Measurements from ENCODE around the gene CCL28.
"Not testable (repeated sequence)": the region's sequence is repeated elsewhere in the genome, so short reads cannot be mapped to it uniquely, and the experiment has no call there.

CCL28 gene

DNA sequence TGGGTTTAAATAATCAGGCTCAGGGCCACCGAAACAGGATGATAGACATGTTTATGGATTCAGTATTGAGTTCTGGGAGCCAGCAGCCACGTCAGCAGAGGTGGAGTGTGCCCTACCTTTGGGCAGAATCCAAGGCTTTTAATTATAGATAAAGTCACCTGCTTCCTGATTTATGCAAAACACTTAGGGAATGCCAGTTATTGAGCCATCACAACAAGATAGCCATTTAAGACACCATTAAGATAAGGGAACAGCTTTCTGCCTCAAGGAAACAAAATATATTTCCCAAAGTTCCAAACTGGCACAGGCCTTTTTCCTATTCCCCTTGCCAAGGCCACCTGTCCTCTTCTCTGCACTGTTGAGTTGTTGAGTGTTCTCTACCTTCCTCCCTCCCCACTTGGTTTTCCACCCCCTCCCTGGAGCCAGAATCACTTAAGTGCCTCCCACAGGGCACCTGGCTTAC is 2.4 kb downstream of the CCL28 start:
- no peak for DNase-seq

DNA sequence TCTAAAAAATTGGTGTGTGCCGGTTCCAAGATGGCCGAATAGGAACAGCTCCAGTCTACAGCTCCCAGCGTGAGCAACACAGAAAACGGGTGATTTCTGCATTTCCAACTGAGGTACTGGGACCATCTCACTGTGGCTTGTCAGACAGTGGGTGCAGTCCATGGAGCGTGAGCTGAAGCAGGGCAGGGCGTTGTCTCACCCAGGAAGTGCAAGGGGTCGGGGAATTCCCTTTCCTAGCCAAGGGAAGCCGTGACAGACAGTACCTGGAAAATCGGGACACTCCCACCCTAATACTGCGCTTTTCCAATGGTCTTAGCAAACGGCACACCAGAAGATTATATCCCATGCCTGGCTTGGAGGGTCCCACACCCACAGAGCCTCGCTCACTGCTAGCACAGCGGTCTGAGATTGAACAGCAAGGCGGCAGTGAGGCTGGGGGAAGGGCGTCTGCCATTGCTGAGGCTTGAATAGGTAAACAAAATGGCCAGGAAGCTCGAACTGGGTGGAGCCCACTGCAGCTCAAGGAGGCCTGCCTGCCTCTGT is 9.6 kb downstream of the CCL28 start:
- not testable (repeated sequence) for DNase-seq

DNA sequence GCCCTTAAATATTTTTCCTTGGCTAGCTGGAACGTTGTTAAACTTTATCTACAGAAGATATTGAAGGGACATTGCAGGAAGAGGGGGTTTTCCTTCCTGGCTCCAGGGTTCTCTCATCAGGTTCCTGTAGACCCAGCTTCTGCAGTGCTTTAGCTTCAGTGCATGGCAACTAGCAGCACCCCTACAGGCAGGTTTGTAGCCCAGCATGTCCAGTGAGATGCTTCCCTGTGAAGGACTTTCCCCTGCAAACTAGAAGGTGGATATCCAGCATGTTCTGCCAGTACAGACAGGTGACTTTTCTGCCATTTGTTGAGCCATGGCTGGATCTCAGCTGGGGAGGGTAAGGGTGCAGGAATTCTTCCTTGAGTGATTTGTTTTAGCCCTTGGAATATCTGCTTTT is 10.4 kb downstream of the CCL28 start:
- DNase-seq = no peak

DNA sequence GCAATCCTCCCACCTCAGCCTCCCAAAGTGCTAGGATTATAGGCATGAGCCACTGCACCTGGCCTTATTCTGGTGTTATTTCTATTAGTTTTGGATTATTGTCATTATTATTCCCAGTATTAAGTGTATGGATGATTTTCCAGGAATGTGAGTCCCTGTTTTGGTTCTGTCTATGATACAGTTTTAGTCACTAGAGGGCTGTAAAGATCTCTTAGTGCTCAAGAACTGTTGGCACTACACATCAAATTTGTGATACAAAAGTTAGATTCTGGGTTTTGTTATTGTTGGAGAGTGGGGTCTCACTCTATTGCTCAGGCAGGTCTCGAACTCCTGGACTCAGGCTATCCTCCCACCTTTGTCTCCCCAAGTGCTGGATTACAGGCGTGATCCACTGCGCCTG is 12.1 kb downstream of the CCL28 start:
- no peak for DNase-seq

DNA sequence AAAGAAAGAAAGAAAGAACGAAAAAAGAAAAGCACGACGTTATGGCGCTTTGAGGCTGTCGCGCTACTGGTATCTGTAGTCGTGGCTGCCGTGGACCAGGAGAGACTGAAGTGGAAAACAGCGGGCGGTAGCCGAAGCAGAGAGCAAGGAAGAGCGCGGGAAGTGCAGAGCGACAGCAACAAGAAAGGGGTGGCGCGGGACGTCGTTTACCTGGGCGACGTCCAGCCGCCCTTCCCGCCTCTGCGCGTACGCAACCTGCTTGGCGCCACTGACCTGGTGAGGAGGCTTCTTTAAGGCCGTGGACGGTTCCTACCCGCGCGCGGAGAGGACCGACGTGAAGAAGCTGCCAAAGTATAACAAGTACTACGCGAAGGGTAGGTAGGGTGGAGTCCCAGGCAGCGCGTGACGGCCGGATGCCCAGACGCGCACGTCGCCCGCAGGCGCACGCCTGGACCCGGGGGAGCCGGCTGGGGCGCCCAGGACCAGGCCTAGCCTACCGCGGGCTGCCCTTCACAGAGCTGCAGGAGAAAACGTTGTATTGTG is 15.4 kb downstream of the CCL28 start:
- DNase-seq = peak; percentile 88

DNA sequence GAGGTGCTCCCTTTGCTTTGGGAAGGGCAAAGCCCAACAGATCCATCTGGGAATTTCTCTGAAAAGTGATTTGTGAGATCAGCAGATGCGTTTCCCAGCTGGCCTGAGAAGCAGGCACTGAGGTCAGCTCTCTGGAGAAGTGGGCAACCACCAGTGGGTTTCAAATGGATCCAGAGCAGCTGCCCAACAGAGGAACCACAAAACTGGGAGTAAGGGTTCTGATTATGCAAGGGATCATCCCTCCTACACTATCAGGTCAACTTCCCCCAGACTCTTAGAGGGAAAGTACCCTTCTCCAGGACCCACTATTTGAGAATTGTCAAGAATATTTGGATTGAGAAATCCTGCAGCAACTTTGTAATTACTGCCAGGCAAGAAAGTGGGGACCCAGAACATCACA is 21.7 kb downstream of the CCL28 start:
- no peak for DNase-seq

DNA sequence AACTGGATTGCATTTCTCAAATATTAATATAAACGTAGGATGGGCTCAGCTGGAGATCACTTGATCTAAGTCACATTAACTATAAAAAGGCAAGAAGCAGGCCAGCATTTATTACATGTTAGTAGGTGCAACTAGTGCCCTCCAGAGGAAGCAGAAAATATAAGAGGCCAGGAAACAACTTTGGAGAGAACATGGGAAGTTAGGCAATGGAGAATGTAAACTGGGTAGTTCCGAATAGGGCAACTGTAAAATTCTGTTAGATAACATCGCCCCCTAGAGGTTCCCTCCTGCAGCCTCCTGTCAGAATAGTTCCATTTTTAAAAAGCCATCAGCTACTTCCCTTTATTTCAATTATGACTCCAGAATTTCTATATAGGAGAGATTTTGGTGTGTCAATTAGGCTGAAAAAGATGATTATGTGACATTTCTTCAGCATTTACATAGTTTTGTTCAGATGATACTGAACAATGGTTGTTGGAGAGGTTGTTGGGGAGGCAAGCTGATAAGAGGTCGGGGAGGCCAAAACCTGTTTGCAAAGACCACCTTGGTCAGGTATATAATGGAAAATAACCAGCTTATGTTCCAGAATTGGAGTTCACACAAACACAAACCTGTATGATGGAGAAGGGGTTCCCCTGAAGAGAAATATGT is 22.4 kb downstream of the CCL28 start:
- DNase-seq = no peak

DNA sequence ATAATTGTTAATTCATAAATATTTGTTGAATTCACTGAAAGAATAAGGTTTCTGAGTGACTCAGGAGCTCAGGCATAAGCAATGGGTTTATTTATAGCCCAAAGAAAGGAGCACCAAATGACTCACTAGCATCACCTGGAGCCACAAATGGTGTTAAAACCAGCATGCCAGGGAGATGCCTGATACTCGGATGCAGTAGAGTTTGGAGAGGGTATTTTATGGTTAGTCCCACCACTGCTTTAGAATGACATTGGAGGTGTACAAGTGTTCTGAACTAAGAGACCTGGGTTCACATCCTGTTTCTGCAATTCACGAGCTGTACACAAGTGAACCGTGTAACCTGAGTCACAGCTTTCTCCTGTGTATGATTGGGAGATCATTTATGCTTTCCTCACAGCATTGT is 25.2 kb downstream of the CCL28 start:
- no peak for DNase-seq

DNA sequence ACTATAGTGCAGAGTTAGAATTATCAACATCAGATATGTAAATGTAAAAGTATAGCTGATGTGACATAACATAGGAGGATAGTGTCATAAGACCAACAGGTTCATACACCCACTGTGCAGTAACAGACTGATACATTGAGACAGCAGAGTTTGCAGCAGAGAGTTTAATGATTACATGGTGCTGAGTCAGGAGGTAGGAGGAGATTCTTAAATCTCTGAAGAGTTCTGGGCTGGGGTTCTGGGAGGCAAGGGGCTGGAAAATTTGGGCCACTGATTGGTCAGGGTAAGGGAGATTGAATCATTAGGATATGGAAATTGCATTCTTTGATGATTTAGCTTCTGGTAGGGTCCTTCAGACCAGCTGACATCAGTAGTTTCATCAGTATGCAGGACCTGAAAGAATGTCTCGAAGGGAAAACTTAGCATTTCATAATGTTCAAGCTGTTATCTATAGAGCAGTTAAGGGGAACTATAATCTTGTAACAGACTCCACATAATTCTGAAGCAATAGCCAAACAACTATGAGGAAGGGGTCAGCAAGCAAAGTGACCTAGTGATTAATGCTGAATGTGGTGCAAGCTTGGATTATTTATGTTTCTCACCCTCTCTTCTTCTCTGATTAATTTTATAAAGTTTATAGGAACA is 35.6 kb downstream of the CCL28 start:
- no peak for DNase-seq

DNA sequence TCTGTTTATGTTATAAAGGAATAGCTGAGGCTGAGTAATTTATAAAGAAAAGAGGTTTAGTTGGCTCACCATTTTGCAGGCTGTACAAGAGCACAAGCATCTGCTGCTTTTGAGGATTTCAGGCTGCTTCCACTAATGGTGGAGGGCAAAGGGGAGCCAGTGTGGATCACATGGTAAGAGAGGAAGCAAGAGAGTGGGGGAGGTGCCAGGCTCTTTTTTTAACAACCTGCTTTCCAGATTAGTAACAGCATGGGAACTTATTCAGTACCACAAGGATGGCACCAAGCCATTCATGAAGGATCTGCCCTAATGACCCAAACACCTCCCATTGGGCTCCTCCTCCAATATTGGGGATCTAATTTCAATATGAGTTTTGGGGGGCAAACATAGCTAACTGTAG is 40.4 kb downstream of the CCL28 start:
- no peak for DNase-seq

DNA sequence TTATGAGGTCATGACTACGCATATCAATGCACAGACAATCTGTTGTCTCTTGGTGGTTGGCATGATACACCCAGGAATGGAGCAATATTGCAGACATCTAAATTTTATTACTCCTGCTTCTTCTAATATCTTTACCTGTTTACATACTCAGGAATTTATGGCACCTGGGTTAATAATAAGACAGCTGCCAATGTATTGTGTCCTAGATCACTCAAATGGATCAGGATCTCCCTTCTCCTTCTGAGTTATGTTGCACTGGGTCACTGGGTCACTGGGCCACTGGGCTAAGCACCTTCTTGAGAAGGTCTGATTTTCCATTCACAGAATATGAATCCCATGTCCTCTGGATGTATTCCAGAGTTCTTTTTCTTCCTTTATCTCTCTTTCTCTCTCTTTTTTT is 41.8 kb downstream of the CCL28 start:
- no peak for DNase-seq

DNA sequence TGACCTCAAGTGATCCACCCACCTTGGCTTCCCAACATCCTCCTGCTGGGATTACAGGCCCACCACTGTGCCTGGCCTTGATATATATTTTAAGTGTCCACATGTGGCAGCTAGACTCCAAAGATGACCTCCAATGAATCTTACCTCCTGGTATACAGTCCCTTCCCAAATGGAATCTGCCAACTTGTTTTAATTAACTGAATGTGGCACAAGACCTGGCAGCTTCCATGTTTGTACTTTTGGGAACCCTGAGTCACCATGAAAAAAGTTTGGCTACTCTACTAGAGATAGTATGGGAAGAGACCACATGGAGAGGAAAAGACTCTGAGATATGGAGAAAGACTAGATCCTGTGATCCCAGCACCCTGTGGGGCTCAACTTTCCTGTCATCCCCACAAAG is 42.5 kb downstream of the CCL28 start:
- DNase-seq = no peak

DNA sequence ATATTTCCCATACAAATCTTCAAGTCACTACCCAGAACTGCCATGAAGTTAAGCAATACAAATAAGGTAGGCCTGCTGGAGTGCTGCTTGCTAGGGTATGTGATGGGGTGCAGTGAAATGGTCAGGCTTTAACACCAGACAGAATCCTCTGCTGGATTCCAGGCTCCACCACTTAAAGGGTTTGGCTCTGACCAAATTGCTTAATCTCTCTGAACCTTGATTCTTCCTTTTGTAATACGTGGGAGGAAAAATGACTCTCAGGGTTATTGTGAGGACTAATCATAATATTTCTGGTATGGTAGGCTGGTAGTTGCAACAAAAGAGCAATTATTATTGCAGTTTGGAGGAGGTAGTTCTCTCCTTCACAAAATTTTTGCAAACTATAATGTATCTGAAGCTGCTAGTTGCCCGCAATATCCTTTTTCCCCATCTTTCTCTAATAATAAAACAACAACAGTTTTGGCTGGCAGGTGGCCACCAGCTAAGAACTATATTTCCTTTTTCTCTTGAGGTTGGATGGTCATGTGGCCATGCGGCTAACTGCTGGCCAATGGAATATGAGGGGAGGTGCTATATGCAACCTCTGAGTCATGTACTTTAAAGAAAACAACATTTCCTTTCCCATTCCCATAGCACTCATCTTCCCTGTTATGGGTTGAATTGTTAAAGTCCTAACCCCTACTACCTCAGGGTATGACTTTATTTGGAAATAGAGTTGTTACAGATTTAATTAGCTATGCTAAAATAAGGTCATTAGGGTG is 44.1 kb downstream of the CCL28 start:
- DNase-seq = no peak

DNA sequence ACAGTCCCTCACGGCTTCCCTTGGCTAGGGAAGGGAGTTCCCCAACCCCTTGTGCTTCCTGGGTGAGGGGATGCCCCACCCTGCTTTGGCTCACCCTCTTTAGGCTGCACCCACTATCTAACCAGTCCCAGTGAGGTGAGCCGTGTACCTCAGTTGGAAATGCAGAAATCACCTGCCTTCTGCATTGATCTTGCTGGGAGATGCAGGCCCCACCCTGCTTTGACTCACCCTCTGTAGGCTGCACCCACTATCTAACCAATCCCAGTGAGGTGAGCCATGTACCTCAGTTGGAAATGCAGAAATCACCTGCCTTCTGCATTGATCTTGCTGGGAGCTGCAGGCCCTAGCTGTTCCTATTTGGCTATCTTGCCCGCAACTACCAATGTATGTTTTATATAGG is 44.7 kb downstream of the CCL28 start:
- DNase-seq = no peak

DNA sequence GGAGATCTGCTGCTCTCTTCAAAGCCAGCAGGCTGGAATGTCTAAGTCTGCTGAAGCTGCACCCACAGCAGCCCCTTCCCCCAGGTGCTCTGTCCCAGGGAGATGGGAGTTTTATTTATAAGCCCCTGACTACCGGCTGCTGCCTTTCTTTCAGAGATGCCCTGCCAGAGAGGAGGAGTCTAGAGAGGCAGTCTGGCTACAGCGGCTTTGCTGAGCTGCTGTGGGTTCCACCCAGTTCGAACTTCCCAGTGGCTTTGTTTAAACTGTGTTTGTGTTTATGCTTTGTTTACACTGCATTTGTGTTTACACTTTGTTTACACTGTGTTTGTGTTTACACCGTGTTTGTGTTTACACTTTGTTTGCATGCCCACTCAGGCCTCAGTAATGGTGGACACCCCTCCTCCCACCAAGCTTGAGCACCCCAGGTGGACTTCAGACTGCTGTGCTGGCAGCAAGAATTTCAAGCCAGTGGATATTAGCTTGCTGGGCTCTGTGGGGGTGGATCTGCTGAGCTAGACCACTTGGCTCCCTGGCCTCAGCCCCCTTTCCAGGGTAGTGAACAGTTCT is 45.4 kb downstream of the CCL28 start:
- DNase-seq = not testable (repeated sequence)

DNA sequence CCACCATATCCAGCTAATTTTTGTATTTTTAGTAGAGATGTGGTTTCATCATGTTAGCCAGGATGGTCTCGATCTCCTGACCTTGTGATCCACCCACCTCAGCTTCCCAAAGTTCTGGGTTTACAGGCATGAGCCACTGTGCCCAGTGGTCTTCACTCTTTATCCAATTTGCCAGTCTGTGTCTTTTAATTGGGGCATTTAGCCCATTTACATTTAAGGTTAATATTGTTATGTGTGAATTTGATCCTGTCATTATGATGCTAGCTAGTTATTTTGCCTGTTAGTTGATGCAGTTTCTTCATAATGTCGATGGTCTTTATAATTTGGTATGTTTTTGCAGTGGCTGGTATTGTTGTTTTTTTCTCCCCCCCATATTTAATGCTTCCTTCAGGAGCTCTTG is 47.0 kb downstream of the CCL28 start:
- not testable (repeated sequence) for DNase-seq

DNA sequence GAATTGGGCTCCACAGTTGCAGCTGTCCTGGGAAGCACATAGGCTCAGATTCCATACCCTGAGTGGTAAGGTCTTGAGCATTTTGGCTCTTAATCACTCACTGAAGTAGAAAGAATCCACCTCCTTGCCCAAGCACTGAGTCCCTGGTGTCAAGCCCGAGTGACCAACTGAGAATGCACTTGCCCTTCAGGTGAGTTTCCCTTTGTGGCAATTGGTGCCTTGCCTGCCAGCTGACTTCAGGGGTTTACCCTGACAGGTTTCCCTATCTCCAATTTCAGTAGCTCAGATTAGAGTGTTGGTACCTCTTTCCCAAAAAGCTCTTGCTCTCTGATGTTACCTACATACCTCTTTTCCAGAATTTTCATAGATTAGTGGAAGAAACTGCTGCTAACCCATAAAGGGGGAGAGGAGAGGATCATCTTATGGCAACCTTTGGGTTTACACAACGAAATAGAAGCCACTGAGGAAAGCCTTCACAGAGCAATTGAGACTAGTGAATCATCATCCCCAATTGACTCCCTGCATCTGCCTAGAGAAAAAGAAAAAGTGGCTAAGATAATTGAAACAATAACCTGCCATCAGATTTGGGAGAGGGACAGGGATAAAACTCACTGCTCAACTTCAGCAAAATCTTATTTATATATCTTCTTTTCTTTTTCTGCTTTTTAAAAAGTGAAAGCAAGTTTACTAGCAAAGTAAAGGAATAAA is 48.6 kb downstream of the CCL28 start:
- DNase-seq = no peak

DNA sequence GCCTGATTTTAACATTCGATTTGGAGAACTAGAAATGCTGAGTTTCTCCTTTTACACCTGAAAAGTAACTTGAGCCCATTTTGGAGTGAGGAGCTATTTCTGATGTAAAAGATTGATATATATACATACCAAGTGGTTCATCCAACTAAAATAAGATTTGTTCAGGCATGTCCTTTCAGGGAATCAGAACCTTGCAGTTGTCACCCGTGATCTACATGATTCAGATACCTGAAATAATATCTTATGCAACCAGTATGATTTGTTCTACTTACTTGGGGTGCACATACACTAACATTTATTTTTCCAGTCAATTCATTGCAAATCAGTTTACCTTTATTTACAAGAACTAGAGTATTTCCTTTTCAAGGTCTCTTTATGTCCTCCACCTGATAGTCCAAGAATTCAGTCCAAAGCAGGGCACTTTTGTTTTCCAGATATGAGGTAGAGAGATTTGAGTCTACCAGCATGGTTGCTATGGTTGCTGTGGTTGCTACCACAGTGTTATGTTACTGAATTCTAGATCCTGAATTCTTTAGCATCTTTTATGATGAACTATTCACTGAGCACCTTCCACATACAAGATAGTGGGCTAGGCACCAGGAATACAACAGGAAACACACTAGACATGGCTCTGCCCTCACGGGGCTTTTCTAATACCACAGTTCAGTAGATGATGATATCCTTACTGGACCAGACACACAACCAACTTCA is 49.3 kb downstream of the CCL28 start:
- no peak for DNase-seq

DNA sequence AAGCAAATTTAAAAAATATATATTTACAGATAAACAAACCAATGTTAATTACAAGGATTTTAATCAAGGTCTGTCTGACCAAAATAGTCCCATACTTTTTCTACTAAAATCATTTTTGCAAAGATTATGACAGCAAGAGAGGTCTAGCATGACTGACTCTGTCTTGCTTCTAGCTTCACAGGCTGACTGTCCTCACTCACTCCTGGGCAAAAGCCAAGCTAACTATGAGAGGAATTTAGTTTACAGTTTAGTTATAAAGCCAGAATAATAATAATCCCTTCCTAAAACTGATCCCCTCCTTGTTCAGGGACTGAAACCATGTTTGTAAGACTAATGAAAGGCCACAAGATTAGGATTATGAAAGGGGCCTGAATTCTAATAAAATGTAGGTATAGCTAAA is 53.5 kb downstream of the CCL28 start:
- no peak for DNase-seq

DNA sequence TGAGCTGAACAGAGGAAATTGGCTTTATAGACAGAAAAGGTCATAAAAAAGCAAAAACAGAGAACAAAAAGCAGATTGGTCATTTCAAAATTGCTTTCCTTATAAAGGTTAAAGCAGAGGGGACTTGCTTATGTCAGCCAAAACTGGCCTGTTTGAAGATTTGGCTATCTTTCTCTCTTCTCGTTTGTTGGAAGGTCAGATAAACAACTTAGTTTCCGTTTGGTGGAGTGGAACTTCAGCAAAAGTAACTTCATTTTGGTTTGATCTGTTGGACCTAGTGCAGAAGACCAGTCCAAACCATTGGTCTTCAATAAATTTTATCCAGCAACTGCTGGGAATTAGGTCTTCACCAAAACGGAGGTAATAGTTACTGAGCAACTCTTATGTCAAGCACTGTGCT is 53.9 kb downstream of the CCL28 start:
- no peak for DNase-seq

DNA sequence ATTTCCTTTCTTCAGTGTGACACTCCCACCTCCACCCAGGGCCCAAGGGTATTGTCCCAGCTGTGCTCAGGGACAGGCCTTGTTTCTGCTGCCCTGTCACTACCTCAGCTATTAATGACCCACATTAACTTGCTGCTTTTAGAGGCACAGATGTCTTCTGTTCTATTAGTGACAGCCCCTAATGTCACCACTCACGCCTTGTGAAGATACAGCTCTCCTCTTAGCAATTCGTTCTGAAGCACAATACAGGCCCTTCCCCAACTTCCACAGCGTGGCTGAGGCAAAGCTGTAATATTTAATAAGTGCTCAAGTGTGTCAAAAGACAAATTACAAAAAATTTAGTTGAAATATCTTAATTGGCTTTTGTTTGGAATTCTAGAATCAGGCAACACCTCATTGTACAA is 54.3 kb downstream of the CCL28 start:
- DNase-seq = no peak

DNA sequence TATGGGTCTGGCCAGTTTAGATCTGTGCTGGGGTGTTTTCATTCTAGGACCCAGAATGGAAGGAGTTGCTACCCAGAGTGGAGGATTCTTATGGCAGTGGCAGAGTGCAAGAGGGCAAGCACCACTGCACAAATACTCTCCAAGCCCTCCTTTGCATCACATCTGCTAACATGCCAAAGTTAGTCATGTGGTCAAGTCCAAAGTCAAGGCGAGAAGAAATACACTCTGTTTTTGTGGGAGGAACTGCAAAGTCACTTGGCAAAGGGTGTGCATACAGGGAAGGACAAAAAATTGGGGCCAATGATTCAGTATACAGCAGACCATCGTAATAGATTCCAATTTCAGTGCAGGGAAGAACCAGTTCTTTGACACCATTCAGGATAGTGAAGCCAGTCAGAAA is 55.1 kb downstream of the CCL28 start:
- no peak for DNase-seq

Data from activated CD8-positive, alpha-beta memory T cell treated with anti-CD3 and anti-CD28 coated beads for 24 hours (primary cell).